Psoas muscle (tissue), 8 donors: ENCODE results near the gene MYH7. TPM values are rescaled to one million over a fixed set of nuclear protein-coding genes. Genes with fewer than 3 reads are reported as not detected.

Source experiments
- ATAC-seq, 4 donors: fragments of 200-7000 bp; cut with Tn5 transposase; one replicate each; pipeline ENCODE4 v1.9.1; 2020; ENCODE audit warnings: moderate library complexity in 3 of 4, mild to moderate bottlenecking in 2 of 4
- DNase-seq, 2 donors: peaks; one replicate each; pipeline ENCODE4 v3.0.0-alpha.2; 2020
- H3K27ac ChIP-seq: fragments of 200-600 bp; one replicate; pipeline ENCODE4 v1.8.0; 2022
- H3K27me3 ChIP-seq, 3 donors: fragments of 200-600 bp in 1 of 3; one replicate each; pipeline versions ENCODE4 v1.6.1 to v1.8.0; 2013 to 2022; ENCODE audit warnings: low read length in 2 of 3, mild to moderate bottlenecking in 2 of 3, moderate library complexity in 1 of 3; ENCODE audit not compliant: insufficient read depth in 3 of 3
- H3K36me3 ChIP-seq, 2 donors: fragments of 200-600 bp in 1 of 2; one replicate each; pipeline versions ENCODE4 v1.6.1 to v1.8.0; 2013 to 2022; ENCODE audit warnings: low read depth in 1 of 2, mild to moderate bottlenecking in 1 of 2, moderate library complexity in 1 of 2; ENCODE audit not compliant: insufficient read depth in 1 of 2
- H3K4me1 ChIP-seq: fragments of 200-600 bp; one replicate; pipeline ENCODE4 v1.8.0; 2022
- H3K4me3 ChIP-seq: fragments of 200-600 bp; one replicate; pipeline ENCODE4 v1.8.0; 2022; ENCODE audit warnings: mild to moderate bottlenecking
- H3K9me3 ChIP-seq: fragments of 200-600 bp; one replicate; pipeline ENCODE4 v1.8.0; 2022
- WGBS, 3 donors: extraction: QIAGEN DNeasy Blood & Tissue Kit; methylation state at CpG; one replicate each; pipeline versions ENCODE4 v1.1.6 to v1.1.7; 2013; 5-methylcytosine and 5-hydroxymethylcytosine counted together
- intact Hi-C, 2 donors: fragments of 100-400 bp; cut with DNase I; formaldehyde crosslinking; loops; one replicate each; pipeline versions ENCODE4 v1.11.0 to v1.14.2; 2022
- polyA plus RNA-seq, 3 donors: library from polyadenylated mRNA; stranded (reverse); fragments of 200-250 nt; gene quantifications; one replicate each; pipeline ENCODE4 v1.2.3, GENCODE V29; 2013
- total RNA-seq, 4 donors: library from RNA; stranded (reverse); fragmentation: NEBNext Ultra II Directional in 2 of 4; extraction: Animal tissue kit (Norgen Biotek cat#: 25700) in 2 of 4; gene quantifications; one replicate each; pipeline versions ENCODE4 v1.2.1 to v1.2.4, GENCODE V29; 2021 to 2023
- TF ChIP-seq, protein P1 (sequence below): fragments of 200-600 bp; IDR thresholded peaks from one replicate; pipeline ENCODE4 v1.8.0; 2022; ENCODE audit warnings: antibody characterized with exemption
- donor health status: healthy with polysubstance abuse.
- donor health status: DM: no; HTN: no; CAD: no; lungs with moderate emphysema.
- donor health status: Bipolar disorder and iron deficiency.
- donor health status: healthy.
- donor health status: DM: yes; HTN: yes; CAD: no.
- donor health status: DM: no; HTN: no; CAD: no.
- donor health status: DM: no; HTN: no; CAD: no.
- donor health status: DM: yes; HTN: yes; CAD: no.

The MYH7 gene
- total and polyA plus RNA-seq, 7 donors: 1,035 to 15,830 (median 4,588) TPM

DNA sequence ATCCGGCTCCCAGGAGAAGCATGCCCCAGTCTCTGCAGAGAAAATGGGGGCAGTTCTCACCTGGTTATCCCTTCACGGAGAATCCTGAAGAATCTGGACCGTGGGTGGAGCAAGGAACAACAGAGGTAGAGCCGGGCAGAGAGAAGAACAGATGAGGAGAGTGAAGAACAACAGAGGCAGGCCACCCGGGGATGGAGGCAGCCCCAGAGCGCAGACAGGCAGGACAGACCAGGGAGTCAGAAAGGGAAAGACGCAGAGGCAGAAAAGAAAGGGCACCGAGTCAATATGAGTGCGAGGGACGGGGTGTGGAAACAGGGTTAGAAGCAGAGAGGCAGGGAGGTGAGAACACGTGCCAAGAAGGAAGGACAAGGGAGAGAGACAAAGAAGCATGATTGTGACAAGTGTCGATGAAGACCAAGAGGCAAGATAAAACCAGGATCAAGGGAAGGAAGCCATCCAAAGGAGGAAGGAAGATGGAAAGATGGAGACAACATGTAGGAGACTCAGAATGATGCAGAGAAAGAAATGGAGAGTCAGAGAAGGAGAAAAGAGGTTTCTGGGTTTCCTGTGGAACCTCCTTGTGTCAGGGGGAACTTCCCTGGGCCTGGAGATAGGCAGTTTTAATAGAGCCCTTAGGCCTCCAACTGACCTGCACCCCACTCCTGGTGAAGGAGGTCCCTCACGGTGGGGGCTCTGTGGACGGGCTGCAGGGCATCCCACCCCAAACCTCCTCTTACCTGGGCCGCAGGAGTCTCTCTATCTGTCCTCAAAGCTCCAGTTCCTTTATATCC is 27.7 kb downstream of the MYH7 start, which contains the start of gene MYH6:
Gene MYH6, minus strand, starts transcription at position 758 of the 791 bp plus-strand sequence. CDS start 1,050 bp downstream, outside the sequence.
- TF ChIP-seq, protein P1, sequence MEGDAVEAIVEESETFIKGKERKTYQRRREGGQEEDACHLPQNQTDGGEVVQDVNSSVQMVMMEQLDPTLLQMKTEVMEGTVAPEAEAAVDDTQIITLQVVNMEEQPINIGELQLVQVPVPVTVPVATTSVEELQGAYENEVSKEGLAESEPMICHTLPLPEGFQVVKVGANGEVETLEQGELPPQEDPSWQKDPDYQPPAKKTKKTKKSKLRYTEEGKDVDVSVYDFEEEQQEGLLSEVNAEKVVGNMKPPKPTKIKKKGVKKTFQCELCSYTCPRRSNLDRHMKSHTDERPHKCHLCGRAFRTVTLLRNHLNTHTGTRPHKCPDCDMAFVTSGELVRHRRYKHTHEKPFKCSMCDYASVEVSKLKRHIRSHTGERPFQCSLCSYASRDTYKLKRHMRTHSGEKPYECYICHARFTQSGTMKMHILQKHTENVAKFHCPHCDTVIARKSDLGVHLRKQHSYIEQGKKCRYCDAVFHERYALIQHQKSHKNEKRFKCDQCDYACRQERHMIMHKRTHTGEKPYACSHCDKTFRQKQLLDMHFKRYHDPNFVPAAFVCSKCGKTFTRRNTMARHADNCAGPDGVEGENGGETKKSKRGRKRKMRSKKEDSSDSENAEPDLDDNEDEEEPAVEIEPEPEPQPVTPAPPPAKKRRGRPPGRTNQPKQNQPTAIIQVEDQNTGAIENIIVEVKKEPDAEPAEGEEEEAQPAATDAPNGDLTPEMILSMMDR: no peak
- peak in 1 of 2 donors; percentile 32 for DNase-seq
- no peak for ATAC-seq
- 75 to 78% (median 78%) methylated on average over 15 of the region's 15 CpGs for WGBS, 3 donors
- Histone ChIP-seq H3K27ac (no peak within 1 kb of the TSS), H3K9me3 (no peaks in the 10 kb centered on the region), H3K27me3 (no peaks in the 10 kb centered on the region), H3K36me3 (peaks cover 0 to 19% of the 10 kb centered on the region in 2 donors), H3K4me3 (no peak within 1 kb of the TSS), H3K4me1 (no peaks in the 10 kb centered on the region)
- intact Hi-C loops: loop anchor here in 1 of 2 donors (5.0 kb wide), 1 partner anchor 35 kb away; no protein-coding TSS in a partner anchor

DNA sequence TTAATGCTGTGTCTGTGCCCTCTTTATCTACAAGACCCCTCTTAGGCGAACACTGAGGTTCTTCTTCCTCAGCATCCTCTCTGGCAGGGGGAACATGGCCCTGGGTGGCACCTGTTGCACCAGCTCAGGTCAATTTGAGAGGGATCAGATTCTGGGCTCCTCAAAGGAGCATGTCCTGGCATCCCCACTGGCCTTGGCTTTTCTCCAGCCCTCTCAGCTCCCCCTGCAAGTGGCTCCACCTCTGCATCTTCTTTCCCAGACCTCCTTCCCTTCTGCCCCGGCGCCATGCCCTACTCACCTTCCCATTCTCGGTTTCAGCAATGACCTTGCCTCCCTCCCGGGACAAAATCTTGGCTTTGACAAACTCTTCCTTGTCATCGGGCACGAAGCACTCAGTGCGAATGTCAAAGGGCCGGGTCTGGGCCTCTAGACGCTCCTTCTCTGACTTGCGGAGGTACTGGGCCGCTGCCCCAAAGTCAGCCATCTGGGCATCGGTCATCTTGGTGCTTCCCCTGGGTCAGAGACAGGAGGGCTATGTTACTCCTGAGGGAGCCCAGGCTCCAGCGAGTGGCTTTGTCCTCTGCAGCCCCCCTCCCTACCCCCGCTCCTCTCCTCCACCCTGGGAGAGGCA is 28.6 kb downstream of the MYH7 start:
- Histone ChIP-seq H3K9me3 (no peaks in the 10 kb centered on the region), H3K36me3 (peaks cover 0 to 23% of the 10 kb centered on the region in 2 donors), H3K27ac (no peak overlapping the region), H3K4me3 (no peak overlapping the region), H3K27me3 (no peaks in the 10 kb centered on the region), H3K4me1 (no peaks in the 10 kb centered on the region)
- peak in 1 of 4 donors; percentile 0 for ATAC-seq
- intact Hi-C loops: loop anchor here in 1 of 2 donors (5.0 kb wide), 1 partner anchor 35 kb away; no protein-coding TSS in a partner anchor
- TF ChIP-seq, protein P1: no peak
- DNase-seq: peak in 1 of 2 donors; percentile 63
- 56 to 76% (median 63%) methylated on average over 15 of the region's 15 CpGs for WGBS, 3 donors

DNA sequence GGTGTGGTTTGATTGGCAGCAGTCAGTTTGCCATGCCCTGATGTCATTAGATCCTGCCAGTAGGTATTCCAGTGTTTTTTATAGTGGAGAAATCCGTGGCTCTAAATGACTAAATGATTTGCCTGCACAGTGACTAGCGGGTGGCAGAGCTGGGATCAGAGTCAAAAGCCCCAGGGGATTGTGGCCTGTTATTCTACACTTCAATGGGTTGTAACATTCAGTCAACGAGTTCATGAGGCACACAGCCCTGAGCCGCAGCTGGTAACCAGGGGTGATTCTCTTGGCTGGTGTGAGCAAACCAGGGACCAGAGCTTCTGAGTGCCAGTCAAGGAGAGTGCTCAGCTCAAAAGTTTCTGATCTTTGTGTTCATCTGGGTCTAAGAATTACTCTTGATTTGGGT is 29.2 kb downstream of the MYH7 start:
- Histone ChIP-seq H3K36me3 (peaks cover 0 to 26% of the 10 kb centered on the region in 2 donors), H3K27ac (no peak overlapping the region), H3K4me3 (no peak overlapping the region), H3K9me3 (no peaks in the 10 kb centered on the region), H3K27me3 (no peaks in the 10 kb centered on the region), H3K4me1 (no peaks in the 10 kb centered on the region)
- TF ChIP-seq, protein P1: no peak
- DNase-seq: no peak
- intact Hi-C loops: loop anchor here in 1 of 2 donors (5.0 kb wide), 1 partner anchor 36 kb away; no protein-coding TSS in a partner anchor
- peak in 1 of 4 donors; percentile 49 for ATAC-seq
- WGBS, 3 donors: 13 to 28% (median 25%) methylated on average over 4 of the region's 4 CpGs

DNA sequence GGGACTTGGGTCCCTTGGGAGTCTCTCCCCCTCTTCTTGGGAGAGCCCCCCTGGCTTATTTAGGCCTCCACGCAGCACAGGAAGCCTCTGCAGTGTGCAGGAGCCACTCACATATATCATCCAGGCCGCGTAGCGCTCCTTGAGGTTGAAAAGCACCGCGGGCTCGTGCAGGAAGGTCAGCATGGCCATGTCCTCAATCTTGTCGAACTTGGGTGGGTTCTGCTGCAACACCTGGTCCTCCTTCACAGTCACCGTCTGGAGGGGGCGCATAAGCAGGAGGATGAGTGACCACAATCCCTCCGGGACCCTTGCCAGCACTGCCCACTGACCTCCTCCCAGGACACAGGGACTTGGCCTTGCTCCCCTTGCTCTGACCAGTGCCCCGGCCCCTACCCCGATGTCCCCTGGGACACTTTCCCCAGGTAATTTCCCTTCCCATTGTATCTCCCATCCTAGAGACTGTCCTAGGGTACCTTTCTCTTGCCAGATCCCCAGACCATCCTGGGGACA is 29.9 kb downstream of the MYH7 start:
- 66 to 75% (median 71%) methylated on average over 13 of the region's 13 CpGs for WGBS, 3 donors
- Histone ChIP-seq H3K36me3 (peaks cover 0 to 26% of the 10 kb centered on the region in 2 donors), H3K4me1 (no peaks in the 10 kb centered on the region), H3K4me3 (no peak overlapping the region), H3K27me3 (no peaks in the 10 kb centered on the region), H3K27ac (no peak overlapping the region), H3K9me3 (no peaks in the 10 kb centered on the region)
- intact Hi-C loops: loop anchor here in 1 of 2 donors (5.0 kb wide), 1 partner anchor 37 kb away; no protein-coding TSS in a partner anchor
- ATAC-seq (no peak), DNase-seq (peak in 1 of 2 donors; percentile 49)
- TF ChIP-seq, protein P1: no peak
